ENCODE data around the gene ZSCAN30.

The ZSCAN30 gene

GRCh38 chr18:35253655-35254287 lies 36.3 kb downstream of the ZSCAN30 start:
- DNase-seq (ENCODE audit: low read depth, low spot score): no peak
- H3K4me3 ChIP-seq (ENCODE audit: low read depth, low read length): no peak overlapping the region
- no peak for TF ChIP-seq CTCF (IDR thresholded peaks at IDR 0.05; ENCODE audit: low read depth, low read length)
- in situ Hi-C loops (cut with HindIII; ENCODE audit: low sequenced_read_pairs): no loop called here

- in situ Hi-C loops (cut with HindIII; ENCODE audit: low sequenced_read_pairs): no loop called here
- no peak for TF ChIP-seq CTCF (IDR thresholded peaks at IDR 0.05; ENCODE audit: low read depth, low read length)
- H3K4me3 ChIP-seq (ENCODE audit: low read depth, low read length): no peak overlapping the region
- no peak for DNase-seq (ENCODE audit: low read depth, low spot score)
Measured at GRCh38 chr18:35252466-35252865, 37.6 kb downstream of the ZSCAN30 start.

- DNase-seq (ENCODE audit: low read depth, low spot score): no peak
- no peak overlapping the region for H3K4me3 ChIP-seq (ENCODE audit: low read depth, low read length)
- in situ Hi-C loops (cut with HindIII; ENCODE audit: low sequenced_read_pairs): no loop called here
- no peak for TF ChIP-seq CTCF (IDR thresholded peaks at IDR 0.05; ENCODE audit: low read depth, low read length)
Measured at GRCh38 chr18:35248429-35248828, 41.6 kb downstream of the ZSCAN30 start.

GRCh38 chr18:35247412-35248249 lies 42.4 kb downstream of the ZSCAN30 start:
- TF ChIP-seq CTCF (IDR thresholded peaks at IDR 0.05; ENCODE audit: low read depth, low read length): no peak
- in situ Hi-C loops (cut with HindIII; ENCODE audit: low sequenced_read_pairs): no loop called here
- H3K4me3 ChIP-seq (ENCODE audit: low read depth, low read length): no peak overlapping the region
- DNase-seq (ENCODE audit: low read depth, low spot score): no peak

- no peak overlapping the region for H3K4me3 ChIP-seq (ENCODE audit: low read depth, low read length)
- no peak for TF ChIP-seq CTCF (IDR thresholded peaks at IDR 0.05; ENCODE audit: low read depth, low read length)
- no peak for DNase-seq (ENCODE audit: low read depth, low spot score)
- in situ Hi-C loops (cut with HindIII; ENCODE audit: low sequenced_read_pairs): no loop called here
Measured at GRCh38 chr18:35246831-35247230, 43.2 kb downstream of the ZSCAN30 start.

- TF ChIP-seq CTCF (IDR thresholded peaks at IDR 0.05; ENCODE audit: low read depth, low read length): no peak
- in situ Hi-C loops (cut with HindIII; ENCODE audit: low sequenced_read_pairs): no loop called here
- no peak for DNase-seq (ENCODE audit: low read depth, low spot score)
- no peak overlapping the region for H3K4me3 ChIP-seq (ENCODE audit: low read depth, low read length)
Measured at GRCh38 chr18:35245719-35246317, 44.2 kb downstream of the ZSCAN30 start.

All from astrocyte of the spinal cord (primary cell).